Gastrocnemius medialis (tissue), 4 donors: ENCODE data around the gene SCRG1.

Experiments used
- POLR2A ChIP-seq, 2 donors: fragments of 450-650 bp; IDR thresholded peaks; one replicate each; pipeline ENCODE4 v1.6.1; 2017; ENCODE audit warnings: antibody characterized with exemption in 2 of 2, mild to moderate bottlenecking in 2 of 2, moderate library complexity in 2 of 2
- TF ChIP-seq, protein P1 (sequence below), 5 experiments: fragments of 450-650 bp in 3 of 5; fragments of 200-600 bp in 2 of 5; sonication (generic) in 2 of 5; IDR thresholded peaks in 4 of 5; conservative IDR thresholded peaks in 1 of 5; 1 replicate in 4 of 5; 2 replicates in 1 of 5; pipeline ENCODE4 v1.5.1; 2016 to 2019; ENCODE audit warnings: antibody characterized with exemption in 5 of 5, mild to moderate bottlenecking in 3 of 5, moderate library complexity in 3 of 5

DNA sequence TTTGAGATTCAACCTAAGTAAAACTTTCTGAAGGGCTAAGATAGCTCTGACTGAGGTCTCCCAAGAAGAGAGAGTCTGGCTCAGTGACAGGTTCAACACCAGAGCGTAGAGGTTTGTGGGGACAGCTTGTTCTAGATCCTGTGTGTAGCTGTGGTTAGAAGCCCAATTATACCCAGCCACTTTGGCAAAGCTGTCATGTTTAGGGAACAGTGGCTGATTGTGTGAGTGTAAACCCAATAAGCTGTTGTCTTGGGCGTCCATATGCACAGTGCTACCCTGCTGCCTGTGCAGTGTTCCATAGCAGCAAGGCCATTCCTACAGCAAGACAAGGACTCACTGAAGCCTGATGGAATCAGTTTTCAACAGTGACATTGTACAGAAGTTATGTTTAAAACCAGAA, 11.2 kb upstream of the SCRG1 start:
- TF ChIP-seq POLR2A (IDR thresholded peaks at IDR 0.05), result no peak
- TF ChIP-seq, protein P1, sequence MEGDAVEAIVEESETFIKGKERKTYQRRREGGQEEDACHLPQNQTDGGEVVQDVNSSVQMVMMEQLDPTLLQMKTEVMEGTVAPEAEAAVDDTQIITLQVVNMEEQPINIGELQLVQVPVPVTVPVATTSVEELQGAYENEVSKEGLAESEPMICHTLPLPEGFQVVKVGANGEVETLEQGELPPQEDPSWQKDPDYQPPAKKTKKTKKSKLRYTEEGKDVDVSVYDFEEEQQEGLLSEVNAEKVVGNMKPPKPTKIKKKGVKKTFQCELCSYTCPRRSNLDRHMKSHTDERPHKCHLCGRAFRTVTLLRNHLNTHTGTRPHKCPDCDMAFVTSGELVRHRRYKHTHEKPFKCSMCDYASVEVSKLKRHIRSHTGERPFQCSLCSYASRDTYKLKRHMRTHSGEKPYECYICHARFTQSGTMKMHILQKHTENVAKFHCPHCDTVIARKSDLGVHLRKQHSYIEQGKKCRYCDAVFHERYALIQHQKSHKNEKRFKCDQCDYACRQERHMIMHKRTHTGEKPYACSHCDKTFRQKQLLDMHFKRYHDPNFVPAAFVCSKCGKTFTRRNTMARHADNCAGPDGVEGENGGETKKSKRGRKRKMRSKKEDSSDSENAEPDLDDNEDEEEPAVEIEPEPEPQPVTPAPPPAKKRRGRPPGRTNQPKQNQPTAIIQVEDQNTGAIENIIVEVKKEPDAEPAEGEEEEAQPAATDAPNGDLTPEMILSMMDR (IDR thresholded peaks at IDR 0.05 in 4 of 5, conservative IDR thresholded peaks at IDR 0.05 in 1 of 5), result no peak
